Neural cell (in vitro differentiated cells): ENCODE data around the gene LPIN1. TPM values are rescaled to one million over a fixed set of nuclear protein-coding genes. Genes with fewer than 3 reads are reported as not detected.

ENCODE experiments used
- H2AFZ ChIP-seq: fragments of 200-600, 300-800 bp; sonication (generic), shearing (Covaris generic); 2 replicates; pipeline ENCODE4 v1.6.0; 2014; ENCODE audit warnings: low read depth, mild to moderate bottlenecking, antibody characterized with exemption, low read length, moderate library complexity
- H3F3A ChIP-seq: fragments of 200-600 bp; shearing (Covaris generic); 2 replicates; pipeline ENCODE4 v1.6.1; 2016; ENCODE audit warnings: mild to moderate bottlenecking, moderate library complexity, mixed read lengths, antibody characterized with exemption, low read length; ENCODE audit not compliant: insufficient read depth, poor library complexity, severe bottlenecking
- H3K27ac ChIP-seq: fragments of 200-600, 300-800 bp; sonication (generic), shearing (Covaris generic); 2 replicates; pipeline ENCODE4 v1.5.1; 2014; ENCODE audit warnings: mild to moderate bottlenecking, low read length, moderate library complexity
- H3K27me3 ChIP-seq: fragments of 300-800, 200-600 bp; sonication (generic), shearing (Covaris generic); 2 replicates; pipeline ENCODE4 v1.6.0; 2014; ENCODE audit warnings: mild to moderate bottlenecking, low read depth, low read length, moderate library complexity; ENCODE audit not compliant: insufficient read depth
- H3K36me3 ChIP-seq: fragments of 300-800, 200-600 bp; sonication (generic), shearing (Covaris generic); 2 replicates; pipeline ENCODE4 v1.5.1; 2014; ENCODE audit warnings: mild to moderate bottlenecking, antibody characterized with exemption, low read length, moderate library complexity; ENCODE audit not compliant: insufficient read depth
- H3K4me2 ChIP-seq: fragments of 300-800, 200-600 bp; sonication (generic), shearing (Covaris generic); 2 replicates; pipeline ENCODE4 v1.6.0; 2014; ENCODE audit warnings: mild to moderate bottlenecking, low read length
- H3K4me3 ChIP-seq: fragments of 300-800, 200-600 bp; sonication (generic), shearing (Covaris generic); 2 replicates; pipeline ENCODE4 v1.5.1; 2014; ENCODE audit warnings: mild to moderate bottlenecking, low read length, moderate library complexity
- H3K79me2 ChIP-seq: fragments of 200-600 bp; shearing (Covaris generic); replicated peaks from 2 replicates; pipeline ENCODE4 v1.6.0; 2014; ENCODE audit warnings: mild to moderate bottlenecking, low read length, moderate library complexity; ENCODE audit not compliant: insufficient read depth
- H3K9ac ChIP-seq: fragments of 300-800, 200-600 bp; sonication (generic), shearing (Covaris generic); 2 replicates; pipeline ENCODE4 v1.6.1; 2016; ENCODE audit warnings: mild to moderate bottlenecking, low read length, mixed read lengths
- H3K9me2 ChIP-seq: fragments of 200-600 bp; shearing (Covaris generic); 2 replicates; pipeline ENCODE4 v1.6.1; 2016; ENCODE audit warnings: mild to moderate bottlenecking, low read length, mixed read lengths; ENCODE audit not compliant: insufficient read depth
- H3K9me3 ChIP-seq: fragments of 200-600, 300-800 bp; sonication (generic), shearing (Covaris generic); 2 replicates; pipeline ENCODE4 v1.6.1; 2016; ENCODE audit warnings: mild to moderate bottlenecking, mixed run types, low read length, moderate library complexity, mixed read lengths
- H4K20me1 ChIP-seq: fragments of 200-600 bp; shearing (Covaris generic); 2 replicates; pipeline ENCODE4 v1.6.1; 2016; ENCODE audit warnings: mild to moderate bottlenecking, mixed run types; ENCODE audit not compliant: insufficient read depth
- CTCF ChIP-seq: fragments of 450-650 bp; IDR thresholded peaks from 2 replicates; pipeline ENCODE4 v1.5.1; 2014; ENCODE audit warnings: antibody characterized with exemption, mild to moderate bottlenecking, moderate library complexity; ENCODE audit not compliant: poor library complexity, severe bottlenecking
- EP300 ChIP-seq: fragments of 450-650 bp; conservative IDR thresholded peaks from 2 replicates; pipeline ENCODE4 v1.6.1; 2014; ENCODE audit warnings: antibody characterized with exemption, mild to moderate bottlenecking, moderate library complexity; ENCODE audit not compliant: poor library complexity, severe bottlenecking
- EZH2 ChIP-seq: fragments of 200-600, 300-800 bp; shearing (Covaris generic), sonication (generic); IDR thresholded peaks from 2 replicates; pipeline ENCODE4 v1.6.1; 2014; ENCODE audit warnings: antibody characterized with exemption, low read length, borderline replicate concordance, mild to moderate bottlenecking; ENCODE audit not compliant: insufficient read depth, poor library complexity, severe bottlenecking
- MXI1 ChIP-seq: fragments of 450-650 bp; conservative IDR thresholded peaks from 2 replicates; pipeline ENCODE4 v1.6.1; 2014; ENCODE audit warnings: antibody characterized with exemption, mild to moderate bottlenecking; ENCODE audit not compliant: poor library complexity, severe bottlenecking
- POLR2AphosphoS5 ChIP-seq: IDR thresholded peaks from 2 replicates; pipeline ENCODE4 v1.6.1; 2012
- RAD21 ChIP-seq: fragments of 450-650 bp; conservative IDR thresholded peaks from 2 replicates; pipeline ENCODE4 v1.6.1; 2014; ENCODE audit warnings: antibody characterized with exemption, mild to moderate bottlenecking, moderate library complexity
- SMC3 ChIP-seq: fragments of 450-650 bp; conservative IDR thresholded peaks from 2 replicates; pipeline ENCODE4 v1.6.1; 2014; ENCODE audit warnings: antibody characterized with exemption, mild to moderate bottlenecking, moderate library complexity; ENCODE audit not compliant: poor library complexity
- TAF1 ChIP-seq: IDR thresholded peaks from 2 replicates; pipeline ENCODE4 v1.6.1; 2012; ENCODE audit warnings: low read depth
- polyA plus RNA-seq: library from polyadenylated mRNA; depleted of rRNA; stranded (reverse); fragments of >200 nt; gene quantifications from 2 replicates; pipeline ENCODE4 v1.2.3, GENCODE V29; 2014
- TF ChIP-seq, protein P1 (sequence below): IDR thresholded peaks from 2 replicates; pipeline ENCODE4 v1.6.1; 2012; ENCODE audit warnings: borderline replicate concordance

Gene LPIN1
- polyA plus RNA-seq, 1 donor from 2014 or later, result 47.5 TPM

DNA sequence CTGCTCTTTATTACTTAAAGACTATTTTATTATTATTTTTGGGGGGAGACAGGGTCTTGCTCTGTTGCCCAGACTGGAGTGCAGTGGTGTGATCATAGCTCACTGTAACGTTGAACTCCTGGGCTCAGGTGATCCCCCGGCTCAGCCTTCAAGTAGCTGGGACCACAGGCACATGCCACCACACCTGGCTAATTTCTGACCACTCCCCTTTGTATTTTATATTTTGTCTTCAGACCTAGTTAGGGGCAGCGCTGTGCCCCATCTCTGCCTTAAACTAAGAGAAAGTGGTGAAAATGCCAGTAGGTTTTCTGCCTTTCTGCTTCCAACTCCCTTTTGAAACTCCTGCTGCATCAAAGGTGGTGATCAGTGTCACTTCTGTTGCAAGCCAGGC, 82.5 kb downstream of the LPIN1 start:
- no peaks in the 10 kb centered on the region for H3K27me3 ChIP-seq
- no peak overlapping the region for H3K4me3 ChIP-seq
- no peaks in the 10 kb centered on the region for H3K9me2 ChIP-seq
- no peaks in the 10 kb centered on the region for H3K36me3 ChIP-seq
- peaks cover 2% of the 10 kb centered on the region for H3K9me3 ChIP-seq
- H3K79me2 ChIP-seq, result no peaks in the 10 kb centered on the region
- H3K9ac ChIP-seq, result no peak overlapping the region
- no peaks in the 10 kb centered on the region for H4K20me1 ChIP-seq
- H3K4me2 ChIP-seq, result no peak overlapping the region
- H3F3A ChIP-seq, result no peaks in the 10 kb centered on the region
- no peak overlapping the region for H3K27ac ChIP-seq
- H2AFZ ChIP-seq, result no peak overlapping the region
- TF ChIP-seq MXI1 (no peak), RAD21 (no peak), EZH2 (no peak), EP300 (no peak), POLR2AphosphoS5 (no peak), SMC3 (no peak), TAF1 (no peak), CTCF (no peak)
- TF ChIP-seq, protein P1, sequence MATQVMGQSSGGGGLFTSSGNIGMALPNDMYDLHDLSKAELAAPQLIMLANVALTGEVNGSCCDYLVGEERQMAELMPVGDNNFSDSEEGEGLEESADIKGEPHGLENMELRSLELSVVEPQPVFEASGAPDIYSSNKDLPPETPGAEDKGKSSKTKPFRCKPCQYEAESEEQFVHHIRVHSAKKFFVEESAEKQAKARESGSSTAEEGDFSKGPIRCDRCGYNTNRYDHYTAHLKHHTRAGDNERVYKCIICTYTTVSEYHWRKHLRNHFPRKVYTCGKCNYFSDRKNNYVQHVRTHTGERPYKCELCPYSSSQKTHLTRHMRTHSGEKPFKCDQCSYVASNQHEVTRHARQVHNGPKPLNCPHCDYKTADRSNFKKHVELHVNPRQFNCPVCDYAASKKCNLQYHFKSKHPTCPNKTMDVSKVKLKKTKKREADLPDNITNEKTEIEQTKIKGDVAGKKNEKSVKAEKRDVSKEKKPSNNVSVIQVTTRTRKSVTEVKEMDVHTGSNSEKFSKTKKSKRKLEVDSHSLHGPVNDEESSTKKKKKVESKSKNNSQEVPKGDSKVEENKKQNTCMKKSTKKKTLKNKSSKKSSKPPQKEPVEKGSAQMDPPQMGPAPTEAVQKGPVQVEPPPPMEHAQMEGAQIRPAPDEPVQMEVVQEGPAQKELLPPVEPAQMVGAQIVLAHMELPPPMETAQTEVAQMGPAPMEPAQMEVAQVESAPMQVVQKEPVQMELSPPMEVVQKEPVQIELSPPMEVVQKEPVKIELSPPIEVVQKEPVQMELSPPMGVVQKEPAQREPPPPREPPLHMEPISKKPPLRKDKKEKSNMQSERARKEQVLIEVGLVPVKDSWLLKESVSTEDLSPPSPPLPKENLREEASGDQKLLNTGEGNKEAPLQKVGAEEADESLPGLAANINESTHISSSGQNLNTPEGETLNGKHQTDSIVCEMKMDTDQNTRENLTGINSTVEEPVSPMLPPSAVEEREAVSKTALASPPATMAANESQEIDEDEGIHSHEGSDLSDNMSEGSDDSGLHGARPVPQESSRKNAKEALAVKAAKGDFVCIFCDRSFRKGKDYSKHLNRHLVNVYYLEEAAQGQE, result no peak

- Histone ChIP-seq H3K4me2 (no peak overlapping the region), H3K9me2 (no peaks in the 10 kb centered on the region), H3K36me3 (no peaks in the 10 kb centered on the region), H3K79me2 (no peaks in the 10 kb centered on the region), H3K27me3 (no peaks in the 10 kb centered on the region), H2AFZ (no peak overlapping the region), H3K9ac (no peak overlapping the region), H4K20me1 (no peaks in the 10 kb centered on the region), H3K27ac (no peak overlapping the region), H3K4me3 (no peak overlapping the region), H3K9me3 (peaks cover 4% of the 10 kb centered on the region), H3F3A (no peaks in the 10 kb centered on the region)
- no peak for TF ChIP-seq EZH2
- TF ChIP-seq RAD21, result peak; percentile 40
Observed at GRCh38 chr2:11829324-11829946, 83.0 kb downstream of the LPIN1 start.
